ENCODE results near the gene PIH1D1. TPM values are rescaled to one million over a fixed set of nuclear protein-coding genes. Genes with fewer than 3 reads are reported as not detected.
A peak's percentile ranks its signal among the peaks of the same experiment; 100 is the strongest.

Gene PIH1D1
- total RNA-seq, 1 donor from 2014 or later: 125 TPM

DNA sequence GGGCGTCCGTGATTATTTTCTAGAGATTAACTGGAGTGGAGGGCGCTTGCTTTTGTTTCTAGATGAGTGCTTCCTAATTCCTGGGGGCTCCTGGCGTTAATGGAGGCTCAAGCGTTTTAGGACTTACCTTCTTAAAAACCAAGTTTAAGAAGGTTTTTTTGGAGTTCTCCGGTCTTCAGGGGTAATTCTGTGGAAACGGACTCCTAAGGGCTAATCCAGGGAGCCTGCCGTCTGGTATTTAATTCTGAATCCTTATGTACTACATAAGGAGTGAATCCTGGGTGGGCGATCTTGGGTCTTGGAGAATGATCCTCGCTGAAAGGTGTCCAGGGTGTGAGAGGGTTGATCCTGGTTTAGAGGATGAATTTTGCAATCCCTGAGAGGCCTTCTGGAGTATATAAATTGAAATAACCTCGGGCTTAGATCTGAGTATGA, 45.0 kb upstream of the PIH1D1 start:
- H3K27me3 Mint-ChIP-seq: no peaks in the 10 kb centered on the region
- DNase-seq (ENCODE audit: low spot score, unreplicated experiment): no peak
- no peak for TF ChIP-seq CTCF (IDR thresholded peaks at IDR 0.05; ENCODE audit: unreplicated experiment)
- peaks cover 23% of the 10 kb centered on the region for H3K36me3 Mint-ChIP-seq (ENCODE audit: insufficient read depth)
- H3K4me3 Mint-ChIP-seq (ENCODE audit: low read depth): peak overlapping the region; percentile 94
- H3K27ac Mint-ChIP-seq: peak overlapping the region; percentile 95
- H3K9me3 Mint-ChIP-seq (ENCODE audit: low read depth): no peaks in the 10 kb centered on the region
- H3K4me1 Mint-ChIP-seq (ENCODE audit: low read depth): peaks cover 20% of the 10 kb centered on the region

- no peaks in the 10 kb centered on the region for H3K27me3 Mint-ChIP-seq
- peak overlapping the region; percentile 92 for H3K27ac Mint-ChIP-seq
- no peak for TF ChIP-seq CTCF (IDR thresholded peaks at IDR 0.05; ENCODE audit: unreplicated experiment)
- H3K4me3 Mint-ChIP-seq (ENCODE audit: low read depth): no peak overlapping the region
- H3K4me1 Mint-ChIP-seq (ENCODE audit: low read depth): peaks cover 23% of the 10 kb centered on the region
- H3K36me3 Mint-ChIP-seq (ENCODE audit: insufficient read depth): peaks cover 33% of the 10 kb centered on the region
- H3K9me3 Mint-ChIP-seq (ENCODE audit: low read depth): no peaks in the 10 kb centered on the region
- no peak for DNase-seq (ENCODE audit: low spot score, unreplicated experiment)
Measured at GRCh38 chr19:49492573-49493405, 41.2 kb upstream of the PIH1D1 start.

- H3K27ac Mint-ChIP-seq: peak overlapping the region; percentile 57
- no peaks in the 10 kb centered on the region for H3K9me3 Mint-ChIP-seq (ENCODE audit: low read depth)
- peaks cover 17% of the 10 kb centered on the region for H3K4me1 Mint-ChIP-seq (ENCODE audit: low read depth)
- TF ChIP-seq CTCF (IDR thresholded peaks at IDR 0.05; ENCODE audit: unreplicated experiment): no peak
- no peak for DNase-seq (ENCODE audit: low spot score, unreplicated experiment)
- no peak overlapping the region for H3K4me3 Mint-ChIP-seq (ENCODE audit: low read depth)
- peaks cover 30% of the 10 kb centered on the region for H3K36me3 Mint-ChIP-seq (ENCODE audit: insufficient read depth)
- H3K27me3 Mint-ChIP-seq: no peaks in the 10 kb centered on the region
Measured at GRCh38 chr19:49491804-49492572, 40.4 kb upstream of the PIH1D1 start.

GRCh38 chr19:49491030-49491803, 39.6 kb upstream of the PIH1D1 start:
- DNase-seq (ENCODE audit: low spot score, unreplicated experiment): no peak
- Mint-ChIP-seq H3K4me3 (ENCODE audit: low read depth) (no peak overlapping the region), H3K27ac (peak overlapping the region; percentile 96), H3K9me3 (ENCODE audit: low read depth) (no peaks in the 10 kb centered on the region), H3K4me1 (ENCODE audit: low read depth) (peaks cover 16% of the 10 kb centered on the region), H3K36me3 (ENCODE audit: insufficient read depth) (peaks cover 28% of the 10 kb centered on the region), H3K27me3 (no peaks in the 10 kb centered on the region)
- no peak for TF ChIP-seq CTCF (IDR thresholded peaks at IDR 0.05; ENCODE audit: unreplicated experiment)
